ENCODE data around the gene EIPR1.

DNA sequence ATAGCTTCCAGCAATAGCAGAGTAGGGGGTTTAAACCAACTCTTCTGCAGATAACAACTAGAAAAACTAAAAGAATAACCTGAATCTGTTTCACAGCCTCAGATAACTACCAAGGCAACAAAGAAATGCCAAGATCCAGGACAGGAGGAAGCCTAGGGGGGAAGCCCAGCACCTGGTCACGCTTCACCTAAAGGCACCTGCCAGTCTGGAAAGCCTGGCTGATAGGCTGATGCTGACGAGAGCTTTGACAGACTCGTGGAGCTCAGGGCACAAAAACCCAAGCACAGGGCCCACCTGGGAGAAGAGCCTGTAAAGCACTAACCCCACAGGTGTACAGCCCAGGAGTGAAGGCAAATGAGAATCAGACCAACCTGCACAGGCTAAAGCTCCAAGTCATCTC, 22.6 kb downstream of the EIPR1 start:
- TF ChIP-seq, protein P1, sequence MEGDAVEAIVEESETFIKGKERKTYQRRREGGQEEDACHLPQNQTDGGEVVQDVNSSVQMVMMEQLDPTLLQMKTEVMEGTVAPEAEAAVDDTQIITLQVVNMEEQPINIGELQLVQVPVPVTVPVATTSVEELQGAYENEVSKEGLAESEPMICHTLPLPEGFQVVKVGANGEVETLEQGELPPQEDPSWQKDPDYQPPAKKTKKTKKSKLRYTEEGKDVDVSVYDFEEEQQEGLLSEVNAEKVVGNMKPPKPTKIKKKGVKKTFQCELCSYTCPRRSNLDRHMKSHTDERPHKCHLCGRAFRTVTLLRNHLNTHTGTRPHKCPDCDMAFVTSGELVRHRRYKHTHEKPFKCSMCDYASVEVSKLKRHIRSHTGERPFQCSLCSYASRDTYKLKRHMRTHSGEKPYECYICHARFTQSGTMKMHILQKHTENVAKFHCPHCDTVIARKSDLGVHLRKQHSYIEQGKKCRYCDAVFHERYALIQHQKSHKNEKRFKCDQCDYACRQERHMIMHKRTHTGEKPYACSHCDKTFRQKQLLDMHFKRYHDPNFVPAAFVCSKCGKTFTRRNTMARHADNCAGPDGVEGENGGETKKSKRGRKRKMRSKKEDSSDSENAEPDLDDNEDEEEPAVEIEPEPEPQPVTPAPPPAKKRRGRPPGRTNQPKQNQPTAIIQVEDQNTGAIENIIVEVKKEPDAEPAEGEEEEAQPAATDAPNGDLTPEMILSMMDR (conservative IDR thresholded peaks at IDR 0.05 in 1 of 2, IDR thresholded peaks at IDR 0.05 in 1 of 2; ENCODE audit: low read depth in 1 of 2, low read length in 2 of 2): no peak
- TF ChIP-seq EZH2 (IDR thresholded peaks at IDR 0.05; ENCODE audit: low read length, missing control alignments): no peak
